ENCODE results near the gene NAA80. TPM values are rescaled to one million over a fixed set of nuclear protein-coding genes. Genes with fewer than 3 reads are reported as not detected.

NAA80 gene
- total and polyA plus RNA-seq, 4 donors, result 4.8 to 16.6 (median 12.1) TPM

GRCh38 chr3:50327129-50327528, 27.9 kb upstream of the NAA80 start:
- 73 to 74% methylated on average over 4 of the region's 4 CpGs for WGBS, 2 donors
- ATAC-seq (ENCODE audit: insufficient read depth, low FRiP score), result no peak
- no peak for DNase-seq
- Histone ChIP-seq H3K9me3 (ENCODE audit: control insufficient read depth in 4 of 4, insufficient read depth in 3 of 4, low read length in 3 of 4) (no peaks in the 10 kb centered on the region), H3K4me1 (ENCODE audit: control insufficient read depth in 5 of 5, insufficient read depth in 5 of 5, low read length in 5 of 5) (peaks cover 2 to 32% (median 12%) of the 10 kb centered on the region in 5 donors), H3K4me3 (peak overlapping the region; percentile 86), H3K36me3 (ENCODE audit: control insufficient read depth in 4 of 4, insufficient read depth in 4 of 4, low read length in 4 of 4) (peaks cover 26 to 41% (median 30%) of the 10 kb centered on the region in 4 donors), H3K27me3 (ENCODE audit: control insufficient read depth in 3 of 3, insufficient read depth in 3 of 3, low read length in 2 of 3) (no peaks in the 10 kb centered on the region), H3K9ac (ENCODE audit: insufficient read depth in 1 of 2, low read length in 2 of 2) (peak overlapping the region in 1 of 2 donors; percentile 62), H3K27ac (ENCODE audit: low read depth in 1 of 2, low read length in 1 of 2) (peak overlapping the region in 1 of 2 donors; percentile 89)
- no peak for TF ChIP-seq CTCF (IDR thresholded peaks at IDR 0.05; ENCODE audit: control extremely low read depth, extremely low read depth)

DNA sequence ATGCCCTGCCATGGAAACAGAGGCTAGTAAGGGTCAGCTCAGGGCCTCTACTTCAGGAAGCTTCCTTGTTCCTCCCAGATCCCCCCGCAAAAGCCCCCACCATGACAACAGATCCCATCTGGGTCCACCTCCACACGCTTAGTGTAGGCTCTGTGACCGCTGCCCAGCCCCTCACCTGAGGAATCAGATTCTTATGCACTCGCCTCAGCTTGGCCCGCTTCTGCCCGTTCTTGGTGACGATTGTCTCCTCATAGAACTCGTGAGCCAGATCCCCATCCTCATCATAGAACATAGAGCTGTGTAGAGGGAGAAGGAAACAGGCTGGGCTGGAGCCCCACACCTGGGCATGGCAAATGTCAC, 27.0 kb upstream of the NAA80 start:
- no peak overlapping the region for H3K4me3 ChIP-seq
- H3K9ac ChIP-seq (ENCODE audit: insufficient read depth in 1 of 2, low read length in 2 of 2), result no peak overlapping the region
- TF ChIP-seq CTCF (IDR thresholded peaks at IDR 0.05; ENCODE audit: control extremely low read depth, extremely low read depth), result no peak
- DNase-seq (no peak), ATAC-seq (ENCODE audit: insufficient read depth, low FRiP score) (no peak)
- no peaks in the 10 kb centered on the region for H3K9me3 ChIP-seq (ENCODE audit: control insufficient read depth in 4 of 4, insufficient read depth in 3 of 4, low read length in 3 of 4)
- no peak overlapping the region for H3K27ac ChIP-seq (ENCODE audit: low read depth in 1 of 2, low read length in 1 of 2)
- no peaks in the 10 kb centered on the region for H3K27me3 ChIP-seq (ENCODE audit: control insufficient read depth in 3 of 3, insufficient read depth in 3 of 3, low read length in 2 of 3)
- H3K36me3 ChIP-seq (ENCODE audit: control insufficient read depth in 4 of 4, insufficient read depth in 4 of 4, low read length in 4 of 4), result peaks cover 17 to 31% (median 21%) of the 10 kb centered on the region in 4 donors
- H3K4me1 ChIP-seq (ENCODE audit: control insufficient read depth in 5 of 5, insufficient read depth in 5 of 5, low read length in 5 of 5), result peaks cover 2 to 36% (median 13%) of the 10 kb centered on the region in 5 donors
- 94% methylated on average over 8 of the region's 8 CpGs for WGBS, 2 donors

DNA sequence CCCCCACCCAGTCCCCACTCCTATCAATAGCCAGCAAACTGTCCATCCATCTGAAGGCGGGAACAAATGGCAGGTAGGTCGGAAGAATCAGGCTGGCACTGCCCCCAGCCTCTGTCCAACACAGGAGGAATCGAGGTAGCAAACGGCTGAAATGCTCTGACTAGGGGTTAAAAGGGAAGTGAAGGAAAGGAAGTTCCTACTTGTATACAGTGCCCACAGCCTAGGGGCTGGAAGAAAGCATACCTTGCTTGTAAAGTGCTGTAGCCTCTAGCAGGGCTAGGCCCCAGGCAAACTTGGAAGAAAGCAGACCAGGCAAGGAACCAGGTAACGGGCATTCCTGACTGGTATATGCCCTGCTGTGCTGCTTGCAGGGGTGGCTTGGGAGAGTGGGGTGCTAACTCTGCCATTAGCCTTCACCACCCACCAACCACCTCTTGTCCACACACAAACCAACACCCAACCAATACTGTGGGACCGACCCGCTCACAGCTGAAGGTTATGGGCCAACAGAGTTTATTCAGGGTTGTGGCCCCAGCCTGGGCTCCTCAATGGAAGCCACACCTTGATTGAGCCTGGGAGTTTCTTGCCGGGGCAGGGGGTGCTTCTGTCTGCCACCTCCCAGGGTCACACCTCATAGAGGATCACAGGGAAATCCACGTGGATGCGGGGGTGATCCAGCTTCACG, 26.4 kb upstream of the NAA80 start:
- Histone ChIP-seq H3K27me3 (ENCODE audit: control insufficient read depth in 3 of 3, insufficient read depth in 3 of 3, low read length in 2 of 3) (no peaks in the 10 kb centered on the region), H3K9me3 (ENCODE audit: control insufficient read depth in 4 of 4, insufficient read depth in 3 of 4, low read length in 3 of 4) (no peaks in the 10 kb centered on the region), H3K9ac (ENCODE audit: insufficient read depth in 1 of 2, low read length in 2 of 2) (no peak overlapping the region), H3K27ac (ENCODE audit: low read depth in 1 of 2, low read length in 1 of 2) (no peak overlapping the region), H3K4me3 (no peak overlapping the region), H3K4me1 (ENCODE audit: control insufficient read depth in 5 of 5, insufficient read depth in 5 of 5, low read length in 5 of 5) (peaks cover 2 to 36% (median 13%) of the 10 kb centered on the region in 5 donors), H3K36me3 (ENCODE audit: control insufficient read depth in 4 of 4, insufficient read depth in 4 of 4, low read length in 4 of 4) (peaks cover 12 to 26% (median 16%) of the 10 kb centered on the region in 4 donors)
- ATAC-seq (ENCODE audit: insufficient read depth, low FRiP score), result no peak
- no peak for DNase-seq
- TF ChIP-seq CTCF (IDR thresholded peaks at IDR 0.05; ENCODE audit: control extremely low read depth, extremely low read depth), result no peak
- WGBS, 2 donors, result 83% methylated on average over 11 of the region's 11 CpGs

DNA sequence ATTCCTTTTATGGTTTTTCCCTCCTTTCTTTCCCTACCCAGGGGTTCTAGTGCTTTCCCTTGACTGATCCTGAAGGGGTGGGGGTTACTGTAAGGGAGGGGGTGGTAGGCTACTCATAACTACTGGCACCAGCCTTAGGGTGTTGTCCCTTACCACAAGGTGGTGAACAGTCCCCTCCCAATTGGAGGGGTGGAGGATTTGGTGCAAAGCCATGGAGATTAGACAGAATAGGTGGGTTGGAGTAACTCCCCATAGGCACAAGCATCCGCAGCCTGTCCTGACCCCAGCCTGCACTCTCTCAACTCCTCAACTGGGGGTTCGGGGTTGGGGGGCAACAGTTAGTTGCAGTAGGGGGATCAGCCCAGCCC, 25.9 kb upstream of the NAA80 start:
- Histone ChIP-seq H3K27ac (ENCODE audit: low read depth in 1 of 2, low read length in 1 of 2) (no peak overlapping the region), H3K4me3 (no peak overlapping the region), H3K9me3 (ENCODE audit: control insufficient read depth in 4 of 4, insufficient read depth in 3 of 4, low read length in 3 of 4) (no peaks in the 10 kb centered on the region), H3K36me3 (ENCODE audit: control insufficient read depth in 4 of 4, insufficient read depth in 4 of 4, low read length in 4 of 4) (peaks cover 6 to 21% (median 11%) of the 10 kb centered on the region in 4 donors), H3K4me1 (ENCODE audit: control insufficient read depth in 5 of 5, insufficient read depth in 5 of 5, low read length in 5 of 5) (peaks cover 2 to 41% (median 13%) of the 10 kb centered on the region in 5 donors), H3K27me3 (ENCODE audit: control insufficient read depth in 3 of 3, insufficient read depth in 3 of 3, low read length in 2 of 3) (no peaks in the 10 kb centered on the region), H3K9ac (ENCODE audit: insufficient read depth in 1 of 2, low read length in 2 of 2) (no peak overlapping the region)
- TF ChIP-seq CTCF (IDR thresholded peaks at IDR 0.05; ENCODE audit: control extremely low read depth, extremely low read depth), result no peak
- no peak for ATAC-seq (ENCODE audit: insufficient read depth, low FRiP score)
- 81 to 95% methylated on average over 2 of the region's 2 CpGs for WGBS, 2 donors
- no peak for DNase-seq
